Neural cell (in vitro differentiated cells): ENCODE results near the gene IMPA2.

Experiments
- EP300 ChIP-seq: fragments of 450-650 bp; conservative IDR thresholded peaks from 2 replicates; pipeline ENCODE4 v1.6.1; 2014; ENCODE audit warnings: antibody characterized with exemption, mild to moderate bottlenecking, moderate library complexity; ENCODE audit not compliant: poor library complexity, severe bottlenecking
- TAF1 ChIP-seq: IDR thresholded peaks from 2 replicates; pipeline ENCODE4 v1.6.1; 2012; ENCODE audit warnings: low read depth

DNA sequence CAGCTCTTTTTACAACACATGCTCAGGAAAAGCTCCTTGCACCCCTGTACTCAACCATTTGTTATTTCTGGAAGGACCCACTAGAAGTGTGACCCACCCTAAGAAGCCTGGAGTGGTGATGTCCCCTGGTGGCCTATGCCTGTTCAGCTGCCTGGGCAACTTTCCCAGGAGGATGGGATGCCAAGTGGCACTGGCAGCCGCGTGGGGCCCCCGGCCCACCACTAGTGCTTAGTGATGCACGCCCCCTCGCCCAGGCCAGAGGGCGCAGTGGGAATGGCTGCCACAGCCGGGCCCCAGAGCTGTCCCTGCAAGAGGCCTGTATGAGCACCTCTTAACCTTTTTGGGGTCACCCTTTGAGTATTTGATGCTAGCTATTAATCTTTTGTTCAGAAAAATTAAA is 18.1 kb downstream of the IMPA2 start:
- TF ChIP-seq EP300 (no peak), TAF1 (no peak)
